Measurements from ENCODE around the gene SEMA3C. TPM values are rescaled to one million over a fixed set of nuclear protein-coding genes. Genes with fewer than 3 reads are reported as not detected.

Gene SEMA3C
- total RNA-seq, 1 donor from 2014 or later, result 67.8 TPM

- peak overlapping the region; percentile 64 for H3K4me3 Mint-ChIP-seq
- H3K9me3 Mint-ChIP-seq, result no peaks in the 10 kb centered on the region
- TF ChIP-seq CTCF (conservative IDR thresholded peaks at IDR 0.05), result no peak
- H3K36me3 Mint-ChIP-seq, result peaks cover 22% of the 10 kb centered on the region
- H3K27me3 Mint-ChIP-seq, result peaks cover 6% of the 10 kb centered on the region
- H3K4me1 Mint-ChIP-seq (ENCODE audit: unreplicated experiment), result peaks cover 34% of the 10 kb centered on the region
- peak overlapping the region; percentile 89 for H3K27ac Mint-ChIP-seq
- no peak for DNase-seq (ENCODE audit: extremely low spot score, unreplicated experiment)
Observed at GRCh38 chr7:80883154-80884025, 35.5 kb downstream of the SEMA3C start.

GRCh38 chr7:80882213-80882801, 36.5 kb downstream of the SEMA3C start:
- Mint-ChIP-seq H3K36me3 (peaks cover 23% of the 10 kb centered on the region), H3K27me3 (peaks cover 6% of the 10 kb centered on the region), H3K4me1 (ENCODE audit: unreplicated experiment) (peaks cover 35% of the 10 kb centered on the region), H3K4me3 (no peak overlapping the region), H3K9me3 (no peaks in the 10 kb centered on the region), H3K27ac (no peak overlapping the region)
- no peak for DNase-seq (ENCODE audit: extremely low spot score, unreplicated experiment)
- TF ChIP-seq CTCF (conservative IDR thresholded peaks at IDR 0.05), result no peak

GRCh38 chr7:80881351-80881900, 37.4 kb downstream of the SEMA3C start:
- H3K27ac Mint-ChIP-seq, result peak overlapping the region; percentile 69
- H3K4me1 Mint-ChIP-seq (ENCODE audit: unreplicated experiment), result peaks cover 43% of the 10 kb centered on the region
- H3K36me3 Mint-ChIP-seq, result peaks cover 26% of the 10 kb centered on the region
- DNase-seq (ENCODE audit: extremely low spot score, unreplicated experiment), result no peak
- H3K9me3 Mint-ChIP-seq, result no peaks in the 10 kb centered on the region
- H3K4me3 Mint-ChIP-seq, result peak overlapping the region; percentile 50
- TF ChIP-seq CTCF (conservative IDR thresholded peaks at IDR 0.05), result no peak
- peaks cover 6% of the 10 kb centered on the region for H3K27me3 Mint-ChIP-seq

- H3K4me3 Mint-ChIP-seq, result no peak overlapping the region
- no peaks in the 10 kb centered on the region for H3K9me3 Mint-ChIP-seq
- H3K27me3 Mint-ChIP-seq, result peaks cover 6% of the 10 kb centered on the region
- H3K27ac Mint-ChIP-seq, result no peak overlapping the region
- peaks cover 44% of the 10 kb centered on the region for H3K4me1 Mint-ChIP-seq (ENCODE audit: unreplicated experiment)
- peaks cover 30% of the 10 kb centered on the region for H3K36me3 Mint-ChIP-seq
- no peak for DNase-seq (ENCODE audit: extremely low spot score, unreplicated experiment)
- TF ChIP-seq CTCF (conservative IDR thresholded peaks at IDR 0.05), result no peak
Observed at GRCh38 chr7:80879849-80880248, 39.0 kb downstream of the SEMA3C start.

GRCh38 chr7:80876894-80877414, 41.9 kb downstream of the SEMA3C start:
- Mint-ChIP-seq H3K9me3 (no peaks in the 10 kb centered on the region), H3K27me3 (peaks cover 6% of the 10 kb centered on the region), H3K27ac (peak overlapping the region; percentile 4), H3K36me3 (peaks cover 30% of the 10 kb centered on the region), H3K4me1 (ENCODE audit: unreplicated experiment) (peaks cover 30% of the 10 kb centered on the region), H3K4me3 (peak overlapping the region; percentile 64)
- TF ChIP-seq CTCF (conservative IDR thresholded peaks at IDR 0.05), result no peak
- no peak for DNase-seq (ENCODE audit: extremely low spot score, unreplicated experiment)
